ENCODE results near the gene TRIM7.
A peak's percentile ranks its signal among the peaks of the same experiment; 100 is the strongest.

- TF ChIP-seq CTCF (conservative IDR thresholded peaks at IDR 0.05), result peak; percentile 36
- TF ChIP-seq ZFX (IDR thresholded peaks at IDR 0.05), result no peak
These were observed 32.0 kb downstream of the TRIM7 start for GRCh38 chr5:181173027-181173419.

Measured in C4-2B (cell line).